ENCODE data around the gene PLCH1. TPM values are rescaled to one million over a fixed set of nuclear protein-coding genes. Genes with fewer than 3 reads are reported as not detected.
"Not testable (repeated sequence)": the region's sequence is repeated elsewhere in the genome, so short reads cannot be mapped to it uniquely, and the experiment has no call there.

The PLCH1 gene
- total and polyA plus RNA-seq, 12 donors, result under 0.01 to 0.28 (median 0.10) TPM; not detected in 2

GRCh38 chr3:155643581-155644165 lies 101.2 kb downstream of the PLCH1 start:
- no peak for DNase-seq
- WGBS, 4 donors, result 77 to 83% (median 81%) methylated on average over 4 of the region's 4 CpGs
- no peaks in the 10 kb centered on the region for H3K27me3 ChIP-seq
- H3K4me1 ChIP-seq (replicated peaks in 1 of 2), result no peaks in the 10 kb centered on the region
- H3K36me3 ChIP-seq (replicated peaks in 1 of 2), result no peaks in the 10 kb centered on the region
- intact Hi-C loops (cut with DNase I), result no loop called here
- no peaks in the 10 kb centered on the region for H3K9me3 ChIP-seq (replicated peaks in 1 of 3)
- no peak overlapping the region for H3K4me3 ChIP-seq
- no peak for TF ChIP-seq POLR2A (IDR thresholded peaks at IDR 0.05)
- TF ChIP-seq, protein P1, sequence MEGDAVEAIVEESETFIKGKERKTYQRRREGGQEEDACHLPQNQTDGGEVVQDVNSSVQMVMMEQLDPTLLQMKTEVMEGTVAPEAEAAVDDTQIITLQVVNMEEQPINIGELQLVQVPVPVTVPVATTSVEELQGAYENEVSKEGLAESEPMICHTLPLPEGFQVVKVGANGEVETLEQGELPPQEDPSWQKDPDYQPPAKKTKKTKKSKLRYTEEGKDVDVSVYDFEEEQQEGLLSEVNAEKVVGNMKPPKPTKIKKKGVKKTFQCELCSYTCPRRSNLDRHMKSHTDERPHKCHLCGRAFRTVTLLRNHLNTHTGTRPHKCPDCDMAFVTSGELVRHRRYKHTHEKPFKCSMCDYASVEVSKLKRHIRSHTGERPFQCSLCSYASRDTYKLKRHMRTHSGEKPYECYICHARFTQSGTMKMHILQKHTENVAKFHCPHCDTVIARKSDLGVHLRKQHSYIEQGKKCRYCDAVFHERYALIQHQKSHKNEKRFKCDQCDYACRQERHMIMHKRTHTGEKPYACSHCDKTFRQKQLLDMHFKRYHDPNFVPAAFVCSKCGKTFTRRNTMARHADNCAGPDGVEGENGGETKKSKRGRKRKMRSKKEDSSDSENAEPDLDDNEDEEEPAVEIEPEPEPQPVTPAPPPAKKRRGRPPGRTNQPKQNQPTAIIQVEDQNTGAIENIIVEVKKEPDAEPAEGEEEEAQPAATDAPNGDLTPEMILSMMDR (IDR thresholded peaks at IDR 0.05), result no peak
- H3K27ac ChIP-seq, result no peak overlapping the region

GRCh38 chr3:155641956-155642355 lies 102.9 kb downstream of the PLCH1 start:
- Histone ChIP-seq H3K36me3 (replicated peaks in 1 of 2) (no peaks in the 10 kb centered on the region), H3K4me1 (replicated peaks in 1 of 2) (no peaks in the 10 kb centered on the region), H3K4me3 (no peak overlapping the region), H3K9me3 (replicated peaks in 1 of 3) (no peaks in the 10 kb centered on the region), H3K27me3 (no peaks in the 10 kb centered on the region), H3K27ac (no peak overlapping the region)
- no peak for DNase-seq
- 65 to 79% (median 73%) methylated on average over 1 of the region's 1 CpG for WGBS, 4 donors
- no peak for TF ChIP-seq POLR2A (IDR thresholded peaks at IDR 0.05)
- TF ChIP-seq, protein P1 (IDR thresholded peaks at IDR 0.05), result no peak
- intact Hi-C loops (cut with DNase I), result no loop called here

DNA sequence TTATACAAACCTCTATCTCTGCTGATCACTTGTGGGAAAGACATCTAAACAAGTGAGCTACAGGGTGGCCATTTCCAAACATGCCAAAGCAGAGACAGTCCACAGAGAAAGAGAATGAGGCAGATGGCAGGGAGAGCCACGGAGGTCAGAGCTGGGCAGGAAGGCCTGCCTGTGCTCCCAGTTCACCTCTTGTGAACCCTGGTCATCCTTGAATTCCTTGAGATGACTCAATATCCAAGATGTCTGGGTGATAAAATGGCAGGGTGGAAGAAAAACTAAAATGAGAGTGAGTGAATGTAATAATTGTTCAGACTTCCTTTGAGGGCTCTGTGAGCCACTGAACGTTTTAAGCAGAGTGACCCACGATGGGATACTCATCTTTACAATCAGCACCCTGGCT lies 104.8 kb downstream of the PLCH1 start:
- WGBS, 4 donors, result 56 to 70% (median 63%) methylated on average over 3 of the region's 3 CpGs
- no peaks in the 10 kb centered on the region for H3K9me3 ChIP-seq (replicated peaks in 1 of 3)
- no peaks in the 10 kb centered on the region for H3K27me3 ChIP-seq
- TF ChIP-seq, protein P1 (IDR thresholded peaks at IDR 0.05), result no peak
- no peak for TF ChIP-seq POLR2A (IDR thresholded peaks at IDR 0.05)
- no peaks in the 10 kb centered on the region for H3K4me1 ChIP-seq (replicated peaks in 1 of 2)
- no peak overlapping the region for H3K4me3 ChIP-seq
- no peak overlapping the region for H3K27ac ChIP-seq
- no peaks in the 10 kb centered on the region for H3K36me3 ChIP-seq (replicated peaks in 1 of 2)
- intact Hi-C loops (cut with DNase I), result no loop called here
- peak in 2 of 7 donors; percentile 8 to 15 for DNase-seq

DNA sequence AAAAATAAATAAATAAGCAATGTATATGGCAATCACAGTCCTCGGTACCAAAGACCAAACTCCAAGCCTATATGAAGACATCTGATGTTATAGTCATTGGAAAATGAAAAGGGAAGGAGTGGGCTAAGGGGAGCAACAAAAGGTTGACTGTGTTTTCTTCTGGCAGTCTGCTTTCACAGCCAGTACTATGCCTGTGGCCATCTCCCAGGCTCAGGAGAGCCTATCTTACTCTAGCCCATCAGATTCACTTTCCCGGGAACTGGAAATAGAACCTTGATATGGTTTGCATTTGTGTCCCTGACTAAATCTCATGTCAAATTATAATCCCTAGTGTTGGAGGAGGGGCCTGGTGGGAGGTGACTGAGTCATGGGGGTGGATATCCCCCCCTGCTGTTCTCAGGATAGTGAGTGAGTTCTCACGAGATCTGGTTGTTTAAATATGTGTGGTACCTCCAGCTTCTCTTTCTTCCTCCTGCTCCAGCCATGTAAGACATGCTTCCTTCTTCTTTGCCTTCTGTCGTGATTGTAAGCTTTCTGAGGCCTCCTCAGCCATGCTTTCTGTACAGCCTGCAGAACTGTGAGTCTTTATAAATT lies 105.3 kb downstream of the PLCH1 start:
- intact Hi-C loops (cut with DNase I), result no loop called here
- Histone ChIP-seq H3K4me1 (replicated peaks in 1 of 2) (no peaks in the 10 kb centered on the region), H3K36me3 (replicated peaks in 1 of 2) (no peaks in the 10 kb centered on the region), H3K4me3 (no peak overlapping the region), H3K9me3 (replicated peaks in 1 of 3) (no peaks in the 10 kb centered on the region), H3K27me3 (no peaks in the 10 kb centered on the region), H3K27ac (no peak overlapping the region)
- DNase-seq, result no peak
- no peak for TF ChIP-seq POLR2A (IDR thresholded peaks at IDR 0.05)
- TF ChIP-seq, protein P1 (IDR thresholded peaks at IDR 0.05), result no peak
- 74 to 88% (median 85%) methylated on average over 4 of the region's 4 CpGs for WGBS, 4 donors

- H3K36me3 ChIP-seq (replicated peaks in 1 of 2); H3K9me3 ChIP-seq (replicated peaks in 1 of 3); H3K27me3 ChIP-seq; H3K27ac ChIP-seq; H3K4me3 ChIP-seq; H3K4me1 ChIP-seq (replicated peaks in 1 of 2); intact Hi-C loops (cut with DNase I); DNase-seq: not testable (repeated sequence)
Observed at GRCh38 chr3:155638461-155638860, 106.4 kb downstream of the PLCH1 start.

Data from adrenal gland (tissue), 12 donors.